GM21381 (cell line): ENCODE measurements around the gene CTCF.

Experiments used
- ATAC-seq: cut with Tn5 transposase; IDR thresholded peaks from one replicate; pipeline ENCODE4 v1.9.1; 2021; ENCODE audit warnings: mild to moderate bottlenecking, moderate library complexity; ENCODE audit not compliant: unreplicated experiment

The CTCF gene

GRCh38 chr16:67676939-67677338 lies 114.6 kb downstream of the CTCF start:
- no peak for ATAC-seq

GRCh38 chr16:67677712-67678111 lies 115.4 kb downstream of the CTCF start:
- ATAC-seq = no peak

GRCh38 chr16:67678354-67679023 lies 116.2 kb downstream of the CTCF start:
- ATAC-seq = no peak

- ATAC-seq = no peak
Measured at GRCh38 chr16:67679935-67680897, 117.9 kb downstream of the CTCF start.

GRCh38 chr16:67683767-67684166 lies 121.4 kb downstream of the CTCF start:
- no peak for ATAC-seq

GRCh38 chr16:67685388-67686112 lies 123.2 kb downstream of the CTCF start:
- no peak for ATAC-seq
